IPS-18c (cell line): ENCODE results near the gene REC8.

Source experiments
- H3K4me3 ChIP-seq: 2 replicates; pipeline ENCODE4 v1.7.0; 2013; ENCODE audit warnings: low read depth, mild to moderate bottlenecking, low read length, moderate library complexity; ENCODE audit not compliant: insufficient read depth
- H3K9me3 ChIP-seq: one replicate; pipeline ENCODE4 v1.6.1; 2013; ENCODE audit warnings: mild to moderate bottlenecking, low read length, moderate library complexity; ENCODE audit not compliant: control insufficient read depth, insufficient read depth

REC8 gene

DNA sequence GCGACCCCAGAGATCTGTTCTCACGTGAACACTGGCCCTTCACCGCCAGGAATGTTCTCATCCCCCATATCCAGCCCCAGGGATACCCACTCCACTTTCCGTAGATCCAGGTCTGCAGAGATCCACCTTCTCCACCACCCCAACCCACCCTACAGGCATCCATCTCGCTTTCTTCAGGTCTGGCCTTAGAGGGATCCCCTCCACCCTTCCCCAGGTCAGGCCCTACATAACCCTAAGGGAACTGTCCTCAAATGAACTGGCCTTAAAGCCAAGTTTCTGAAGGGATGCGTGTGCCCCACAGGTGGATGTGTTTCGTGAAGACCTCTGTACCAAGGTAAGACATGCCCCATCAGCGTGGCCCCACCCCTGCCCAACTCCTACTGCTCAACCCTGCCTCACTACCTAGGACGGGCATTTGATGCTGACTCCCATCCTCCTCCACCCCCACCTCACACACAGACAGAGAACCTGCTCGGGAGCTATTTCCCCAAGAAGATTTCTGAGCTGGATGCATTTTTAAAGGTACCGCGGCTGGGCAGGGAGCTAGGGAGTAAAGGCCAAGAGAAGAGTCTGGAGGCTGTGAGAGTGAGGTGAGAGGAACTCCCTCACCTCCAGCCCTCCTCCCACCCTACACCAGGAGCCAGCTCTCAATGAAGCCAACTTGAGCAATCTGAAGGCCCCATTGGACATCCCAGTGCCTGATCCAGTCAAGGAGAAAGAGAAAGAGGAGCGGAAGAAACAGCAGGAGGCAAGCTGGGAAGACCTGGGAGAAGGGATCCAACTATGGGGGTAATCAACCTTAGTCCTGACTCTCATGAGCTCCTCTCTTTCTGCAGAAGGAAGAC, 35.0 kb upstream of the REC8 start:
- H3K9me3 ChIP-seq, result no peaks in the 10 kb centered on the region

DNA sequence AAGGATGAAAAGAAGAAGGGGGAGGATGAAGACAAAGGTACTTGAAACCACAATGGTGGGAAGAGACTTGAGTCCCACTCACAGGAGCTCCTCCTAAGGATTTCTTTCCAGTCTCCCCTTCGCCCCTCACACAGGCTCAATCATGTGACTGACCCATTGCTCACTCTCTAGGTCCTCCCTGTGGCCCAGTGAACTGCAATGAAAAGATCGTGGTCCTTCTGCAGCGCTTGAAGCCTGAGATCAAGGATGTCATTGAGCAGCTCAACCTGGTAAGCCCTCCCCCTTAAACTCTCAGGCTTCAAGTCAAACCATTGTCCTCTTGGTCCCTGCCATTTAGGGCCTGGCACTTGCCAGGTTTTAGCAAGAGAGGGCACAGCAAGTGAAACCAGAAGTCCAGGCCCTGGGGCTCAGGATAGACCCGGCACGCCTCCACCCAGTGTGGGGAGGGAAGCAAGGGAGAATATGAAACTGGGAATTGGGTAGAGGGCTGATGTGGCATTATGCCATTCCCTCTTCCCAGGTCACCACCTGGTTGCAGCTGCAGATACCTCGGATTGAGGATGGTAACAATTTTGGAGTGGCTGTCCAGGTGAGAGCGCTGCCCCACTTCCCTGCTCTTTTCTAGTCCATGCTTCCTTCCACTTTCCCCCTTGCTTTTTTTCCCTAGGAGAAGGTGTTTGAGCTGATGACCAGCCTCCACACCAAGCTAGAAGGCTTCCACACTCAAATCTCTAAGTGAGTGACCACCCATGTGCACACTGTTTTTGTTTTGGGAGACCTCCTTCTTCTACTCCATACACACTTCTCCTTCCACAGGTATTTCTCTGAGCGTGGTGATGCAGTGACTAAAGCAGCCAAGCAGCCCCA, 34.1 kb upstream of the REC8 start:
- no peaks in the 10 kb centered on the region for H3K9me3 ChIP-seq
- no peak overlapping the region; the same call in 1 of the 2 replicates for H3K4me3 ChIP-seq

More for the DNA sequence above, 35.0 kb upstream of the REC8 start:
- H3K4me3 ChIP-seq, result peak overlapping the region; percentile 91

DNA sequence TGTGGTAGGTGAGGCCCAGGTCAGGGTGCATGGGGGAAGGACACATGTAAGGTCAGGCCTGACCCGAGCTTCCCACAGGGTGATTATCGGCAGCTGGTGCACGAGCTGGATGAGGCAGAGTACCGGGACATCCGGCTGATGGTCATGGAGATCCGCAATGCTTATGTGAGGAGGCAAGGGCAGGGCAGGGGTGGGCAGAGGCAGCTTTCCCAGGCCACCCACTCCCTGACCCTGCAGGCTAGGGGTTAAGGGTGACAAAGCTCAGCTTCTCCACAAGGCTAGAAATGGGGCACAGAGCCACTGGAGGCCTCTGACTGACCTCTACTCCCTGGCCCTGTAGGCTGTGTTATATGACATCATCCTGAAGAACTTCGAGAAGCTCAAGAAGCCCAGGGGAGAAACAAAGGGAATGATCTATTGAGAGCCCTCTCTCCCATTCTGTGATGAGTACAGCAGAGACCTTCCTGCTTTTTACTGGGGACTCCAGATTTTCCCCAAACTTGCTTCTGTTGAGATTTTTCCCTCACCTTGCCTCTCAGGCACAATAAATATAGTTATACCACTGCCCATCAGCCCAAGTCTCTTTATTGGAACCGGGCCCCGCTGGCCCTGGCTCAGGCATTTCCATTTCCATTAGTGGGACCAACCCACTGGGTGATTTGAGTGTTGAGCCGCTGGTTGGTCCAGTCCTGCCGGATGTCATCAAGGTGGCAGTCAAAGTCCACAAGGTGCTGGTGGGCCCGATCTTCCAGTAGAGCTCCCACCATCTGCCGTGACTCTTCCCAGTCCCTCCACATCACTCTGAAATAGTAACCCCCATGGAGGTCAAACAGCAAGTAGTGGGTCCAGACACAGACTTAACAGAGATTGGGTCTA, 33.2 kb upstream of the REC8 start:
- Histone ChIP-seq H3K4me3 (no peak overlapping the region), H3K9me3 (no peaks in the 10 kb centered on the region)

DNA sequence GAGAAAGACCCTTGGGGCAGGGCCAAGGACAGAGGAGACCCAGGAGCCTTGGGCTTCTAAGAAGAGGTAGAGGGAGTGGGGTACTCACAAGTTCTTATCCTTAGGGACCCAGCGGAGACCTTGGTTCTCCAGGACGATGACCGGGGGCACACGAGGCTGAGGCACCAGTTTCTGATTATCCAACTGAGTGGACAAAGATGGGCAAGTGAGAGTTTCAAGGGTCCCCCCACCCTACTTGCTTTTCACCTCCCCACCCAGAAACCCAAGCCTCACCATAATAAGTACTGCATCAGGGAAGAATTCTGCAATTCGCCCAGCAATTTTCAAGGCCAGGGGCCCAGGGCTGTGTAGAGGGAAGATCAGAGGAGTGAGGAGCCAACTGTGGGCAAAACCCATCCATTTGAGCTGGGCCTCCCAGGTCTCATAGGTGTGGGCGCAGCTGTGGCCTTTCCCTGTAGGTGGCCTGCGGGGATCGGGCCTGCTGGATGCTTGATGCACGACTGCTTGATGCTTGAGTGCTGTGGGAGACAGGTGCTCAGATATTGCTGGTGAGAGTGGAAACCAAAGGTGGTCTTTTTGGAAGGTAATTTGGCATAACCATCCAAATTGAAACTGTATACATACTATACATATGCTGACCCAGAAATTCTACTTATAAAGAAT, 32.5 kb upstream of the REC8 start:
- peak overlapping the region; percentile 15 for H3K4me3 ChIP-seq
- no peaks in the 10 kb centered on the region for H3K9me3 ChIP-seq

DNA sequence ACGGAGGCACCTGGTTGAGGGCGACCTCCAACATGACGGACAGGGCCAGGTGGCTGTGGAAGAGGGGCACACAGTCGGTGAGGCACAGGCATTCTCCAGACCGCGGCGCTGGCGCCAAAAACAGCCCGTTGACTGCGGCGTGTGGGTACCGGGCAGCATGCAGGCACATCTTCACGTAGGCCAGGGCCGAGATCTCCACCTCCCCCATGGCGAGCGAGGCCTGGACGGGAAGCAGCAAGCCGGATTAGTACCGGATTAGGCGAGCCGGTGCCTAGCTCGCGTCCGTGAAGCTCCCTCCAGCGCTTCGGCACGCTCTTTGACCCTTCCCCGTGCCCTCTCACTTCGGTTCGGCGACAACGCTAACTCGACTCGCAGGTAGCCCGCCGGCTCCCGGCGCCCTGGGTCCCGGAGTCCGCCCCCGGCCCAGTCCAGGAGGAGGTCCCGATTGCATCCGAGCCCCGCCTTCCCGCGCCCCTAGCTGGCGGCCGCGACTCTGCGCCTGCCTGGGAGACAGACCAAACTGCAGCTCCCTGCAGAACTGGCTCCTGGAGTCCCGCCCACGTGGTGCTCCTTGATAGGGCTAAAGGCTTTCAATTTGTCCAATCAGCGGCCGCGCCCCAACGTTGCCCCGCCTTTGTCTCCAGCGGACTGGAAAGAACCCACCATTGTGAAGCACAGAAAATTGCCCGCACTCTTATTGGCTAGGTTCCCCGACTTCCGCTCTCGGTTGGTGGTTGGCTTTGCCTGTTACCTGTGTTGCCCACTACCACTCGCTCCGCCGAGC, 30.6 kb upstream of the REC8 start, which contains the start of gene EMC9:
EMC9 (minus strand) TSS at position 495 of the 784 bp plus-strand sequence; CDS start at position 208, 287 bp downstream.
- peak within 1 kb of the TSS; percentile 73 for H3K4me3 ChIP-seq
- no peaks in the 10 kb centered on the region for H3K9me3 ChIP-seq

DNA sequence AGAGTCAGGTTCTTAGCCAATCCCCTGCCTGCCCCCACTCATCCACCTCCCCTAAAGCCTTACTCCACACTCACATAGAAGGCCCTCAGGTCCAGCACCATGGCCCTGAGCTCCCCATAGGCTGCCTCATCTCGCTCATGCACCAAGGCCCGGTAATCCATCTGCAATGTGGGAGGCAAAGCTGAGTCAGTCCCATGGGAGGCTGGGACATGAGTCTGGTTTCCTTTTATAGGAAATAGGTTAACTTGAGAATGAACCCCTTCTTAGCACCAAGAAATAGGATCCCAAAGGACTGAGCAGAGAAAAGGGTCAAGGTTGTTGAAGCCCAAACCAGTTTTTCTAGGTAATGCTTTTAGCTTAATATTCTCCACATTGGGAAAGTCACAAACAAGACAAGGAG, 28.4 kb upstream of the REC8 start:
- Histone ChIP-seq H3K4me3 (no peak overlapping the region), H3K9me3 (no peaks in the 10 kb centered on the region)

DNA sequence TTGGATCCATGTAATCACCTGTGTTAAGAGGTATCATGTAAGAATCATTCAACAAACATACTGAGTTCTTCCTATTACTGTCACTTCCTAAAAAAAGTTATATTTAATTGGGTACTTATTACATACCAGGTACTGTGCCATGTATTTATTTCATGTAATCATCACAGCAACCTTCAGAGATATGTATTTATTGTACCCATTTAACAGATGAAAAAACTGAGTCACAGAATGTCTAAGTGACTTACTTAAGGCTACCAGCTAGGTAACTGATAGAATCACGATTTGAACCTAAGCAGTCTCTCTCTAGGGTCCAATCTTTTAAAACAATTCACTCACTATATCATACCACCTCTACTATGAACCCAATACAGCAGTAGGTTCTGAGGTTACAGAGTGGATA, 27.4 kb upstream of the REC8 start:
- no peak overlapping the region for H3K4me3 ChIP-seq
- no peaks in the 10 kb centered on the region for H3K9me3 ChIP-seq

DNA sequence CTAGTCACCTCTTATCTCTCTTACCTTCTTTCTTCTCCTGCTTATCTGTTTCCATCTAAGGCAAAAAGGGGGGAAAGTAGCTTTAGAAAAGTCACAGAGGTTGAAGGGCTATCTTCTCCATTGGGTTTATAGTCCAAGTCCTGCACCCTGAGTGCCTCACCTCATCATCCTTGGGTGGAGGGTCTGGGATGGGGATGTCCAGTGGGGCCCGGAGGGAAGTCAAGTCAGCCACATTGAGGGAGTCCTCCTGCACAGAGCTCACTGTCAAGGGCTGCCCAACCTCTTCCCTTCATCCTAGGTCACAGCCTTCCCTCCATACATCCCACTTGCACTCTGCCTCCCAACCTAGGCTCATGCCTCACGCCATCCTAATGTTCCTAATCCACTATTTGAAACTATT, 26.7 kb upstream of the REC8 start:
- Histone ChIP-seq H3K4me3 (peak overlapping the region; percentile 66; the same call in 1 of the 2 replicates), H3K9me3 (no peaks in the 10 kb centered on the region)

DNA sequence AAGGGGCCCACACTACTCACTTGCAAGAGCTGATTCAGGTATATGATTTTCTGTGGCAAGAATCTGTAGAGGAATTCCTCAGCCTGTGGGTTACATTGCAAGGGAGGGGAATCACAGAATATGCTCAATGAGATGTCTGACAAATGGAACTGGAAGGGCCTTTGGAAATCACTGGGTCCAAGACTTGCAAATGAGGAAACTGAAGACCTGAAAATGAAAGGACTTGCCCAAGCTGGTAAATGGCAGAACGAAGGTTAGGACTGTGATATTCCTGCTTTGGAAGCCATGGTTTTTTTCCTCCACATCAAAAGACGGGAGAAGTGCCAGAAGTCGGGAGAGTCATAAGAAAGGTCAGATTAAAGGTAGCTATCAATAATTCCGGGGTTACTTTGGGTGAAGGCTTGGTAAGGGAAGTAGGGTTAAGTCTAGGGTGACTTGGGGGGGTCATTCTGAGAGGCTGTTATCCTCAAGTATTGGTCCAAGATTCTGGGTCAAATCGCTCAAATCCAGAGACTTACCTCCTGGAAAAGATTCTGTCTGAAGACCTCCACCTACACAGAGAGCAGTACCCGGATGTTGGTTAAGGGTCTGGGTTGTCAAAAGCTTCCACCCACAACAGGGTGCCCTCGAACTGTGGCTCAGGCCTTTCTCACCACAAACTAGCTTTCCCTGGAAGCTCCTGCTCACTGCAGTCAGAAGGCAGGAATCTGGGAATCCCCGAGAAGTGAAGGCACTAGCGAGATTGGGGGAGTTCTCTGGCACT, 26.0 kb upstream of the REC8 start:
- peak overlapping the region; percentile 66 for H3K4me3 ChIP-seq
- H3K9me3 ChIP-seq, result no peaks in the 10 kb centered on the region

DNA sequence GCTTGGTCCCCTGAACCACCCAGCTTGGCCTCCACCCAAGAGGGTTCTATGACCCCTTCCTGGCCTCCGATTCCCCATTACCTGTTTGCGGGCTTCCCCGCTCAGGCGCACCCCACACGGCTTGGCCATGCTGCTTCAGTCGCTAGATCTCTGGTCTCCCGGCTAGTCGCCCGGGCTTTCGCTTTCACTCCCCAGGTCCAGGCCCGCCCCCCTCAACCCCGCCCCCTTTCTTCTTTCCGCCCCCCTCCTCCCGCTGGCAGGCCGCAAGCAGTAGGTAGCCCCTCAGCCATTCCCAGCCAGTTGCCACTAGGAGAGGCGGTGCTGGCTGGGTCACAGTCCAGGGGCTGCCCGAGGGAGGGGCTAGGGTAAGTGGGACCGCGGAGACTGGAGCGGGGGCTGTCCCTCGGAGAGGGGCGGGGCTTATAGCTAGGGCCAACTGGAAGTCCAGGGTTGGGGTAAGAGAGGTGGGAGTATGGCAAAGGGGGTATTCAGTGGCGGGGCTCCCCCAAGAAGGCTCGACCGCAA, 25.4 kb upstream of the REC8 start, which contains the start of gene PSME2:
PSME2 (minus strand) TSS at position 158 of the 525 bp plus-strand sequence; CDS start at position 129, 29 bp downstream.
- Histone ChIP-seq H3K4me3 (peak within 1 kb of the TSS; percentile 94), H3K9me3 (no peaks in the 10 kb centered on the region)

DNA sequence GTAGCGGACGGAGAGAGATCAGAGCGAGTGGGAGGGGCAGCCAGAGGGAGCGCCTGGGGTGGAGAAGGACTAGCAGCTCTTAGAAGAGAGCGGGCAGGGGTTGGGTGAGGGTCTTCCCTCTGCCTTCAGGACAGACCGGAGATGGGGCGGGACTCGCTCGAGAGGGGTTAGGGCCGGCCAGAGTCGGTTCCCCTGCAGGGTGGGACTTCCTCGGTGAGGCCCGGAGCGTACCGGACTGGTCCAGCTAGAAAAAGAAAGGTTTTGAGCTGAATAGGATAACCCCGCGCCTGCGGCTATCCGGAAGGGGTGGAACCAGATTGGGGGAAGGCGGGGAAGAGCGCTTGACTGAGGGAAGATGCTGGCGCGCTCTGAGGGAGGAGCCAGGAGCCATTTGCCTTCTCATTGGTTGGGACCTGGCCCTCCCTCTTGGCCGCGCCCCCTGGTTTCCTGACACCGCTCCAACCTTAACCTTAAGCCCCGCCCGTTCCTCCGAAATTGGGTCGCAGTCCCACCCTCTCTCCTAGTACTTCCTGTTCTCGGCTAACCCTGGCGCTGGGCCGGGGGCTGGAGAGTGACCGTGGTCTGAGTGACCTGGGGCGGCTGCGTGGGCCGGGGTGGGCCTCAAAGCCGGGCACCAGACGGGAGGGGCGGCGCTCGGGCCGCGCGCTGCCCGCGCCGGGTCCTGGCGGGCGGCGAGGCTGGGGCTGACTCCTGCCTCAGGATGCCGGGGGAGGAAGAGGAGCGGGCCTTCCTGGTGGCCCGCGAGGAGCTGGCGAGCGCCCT, 24.7 kb upstream of the REC8 start, which contains the start of gene RNF31:
RNF31 (plus strand) TSS at position 521 of the 783 bp plus-strand sequence; CDS start at position 722, 201 bp downstream.
- peak within 1 kb of the TSS; percentile 94 for H3K4me3 ChIP-seq
- H3K9me3 ChIP-seq, result no peaks in the 10 kb centered on the region

DNA sequence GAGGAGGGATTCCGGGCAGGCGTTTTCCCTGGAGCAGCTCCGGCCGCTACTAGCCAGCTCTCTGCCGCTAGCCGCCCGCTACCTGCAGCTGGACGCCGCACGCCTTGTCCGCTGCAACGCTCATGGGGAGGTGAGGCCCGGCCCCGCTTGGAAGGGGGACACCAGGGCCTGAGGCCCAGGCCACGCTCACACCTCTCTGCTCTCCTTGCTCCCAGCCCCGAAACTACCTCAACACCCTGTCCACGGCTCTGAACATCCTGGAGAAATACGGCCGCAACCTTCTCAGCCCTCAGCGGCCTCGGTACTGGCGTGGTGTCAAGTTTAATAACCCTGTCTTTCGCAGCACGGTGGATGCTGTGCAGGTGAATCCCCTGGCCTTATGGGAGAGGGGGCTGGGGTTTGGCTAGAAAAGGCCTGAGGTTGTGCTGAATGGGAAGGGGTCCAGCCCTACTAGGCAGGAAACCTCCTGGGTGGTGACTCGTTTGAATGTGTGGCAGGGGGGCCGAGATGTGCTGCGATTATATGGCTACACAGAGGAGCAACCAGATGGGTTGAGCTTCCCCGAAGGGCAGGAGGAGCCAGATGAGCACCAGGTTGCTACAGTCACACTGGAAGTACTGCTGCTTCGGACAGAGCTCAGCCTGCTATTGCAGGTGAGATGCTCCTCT, 24.0 kb upstream of the REC8 start:
- no peaks in the 10 kb centered on the region for H3K9me3 ChIP-seq

DNA sequence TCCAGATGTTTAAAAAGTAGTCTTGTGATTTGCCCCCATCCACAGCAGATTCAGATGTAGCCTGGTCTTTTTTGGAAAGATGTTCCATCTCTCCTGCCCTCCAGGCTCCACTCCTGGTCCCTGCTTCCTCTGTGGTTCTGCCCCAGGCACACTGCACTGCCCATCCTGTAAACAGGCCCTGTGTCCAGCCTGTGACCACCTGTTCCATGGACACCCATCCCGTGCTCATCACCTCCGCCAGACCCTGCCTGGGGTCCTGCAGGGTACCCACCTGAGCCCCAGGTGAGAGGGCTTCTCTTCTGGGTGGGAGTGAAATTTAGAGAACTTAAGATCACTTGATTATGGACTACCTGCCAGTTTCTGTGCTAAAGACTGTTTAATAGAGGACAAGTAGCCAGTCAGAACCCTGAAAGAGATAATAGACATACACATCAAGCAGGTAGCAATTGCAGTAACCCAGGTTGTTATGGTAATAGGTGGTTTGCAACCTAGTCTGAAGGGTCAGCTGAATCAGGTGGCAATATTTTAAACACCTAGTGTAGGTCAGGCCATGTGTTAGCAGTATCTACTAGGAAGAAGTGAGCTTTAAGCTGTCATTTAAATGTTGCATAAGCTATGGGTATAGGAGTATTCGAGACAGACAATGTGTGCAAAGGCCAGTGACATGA, 22.4 kb upstream of the REC8 start:
- Histone ChIP-seq H3K4me3 (no peak overlapping the region), H3K9me3 (no peaks in the 10 kb centered on the region)

More for the DNA sequence above, 24.0 kb upstream of the REC8 start:
- H3K4me3 ChIP-seq, result peak overlapping the region; percentile 94
